K562 (cell line): ENCODE measurements around the gene BANF2. TPM values are rescaled to one million over a fixed set of nuclear protein-coding genes. Genes with fewer than 3 reads are reported as not detected.

Experiments used
- ATF1 ChIP-seq, 2 experiments: fragments of 450-650 bp in 1 of 2; IDR thresholded peaks; 2 replicates each; pipeline ENCODE4 v1.6.1; 2016; ENCODE audit warnings: missing compliant biosample characterization in 1 of 2, missing genetic modification characterization in 1 of 2
- CEBPB ChIP-seq: fragments of 450-650 bp; IDR thresholded peaks from 2 replicates; pipeline ENCODE4 v1.6.1; 2016; ENCODE audit warnings: missing genetic modification characterization, missing compliant biosample characterization
- CTBP1 ChIP-seq: fragments of 450-650 bp; IDR thresholded peaks from 2 replicates; pipeline ENCODE4 v1.6.1; 2016; ENCODE audit warnings: borderline replicate concordance
- ESRRB ChIP-seq: fragments of 250-450 bp; sonication (Bioruptor Pico); IDR thresholded peaks from 2 replicates; pipeline ENCODE4 v1.5.0; 2020; ENCODE audit warnings: mild to moderate bottlenecking, moderate library complexity, borderline replicate concordance
- HCFC1 ChIP-seq: IDR thresholded peaks from 2 replicates; pipeline ENCODE4 v1.6.1; 2012; ENCODE audit warnings: low read depth, low read length, improper control_type of control experiment
- HDAC1 ChIP-seq, 2 experiments: fragments of 450-650 bp; IDR thresholded peaks; 2 replicates each; pipeline ENCODE4 v1.6.1; 2016 to 2017; ENCODE audit warnings: inconsistent platforms in 1 of 2, mild to moderate bottlenecking in 1 of 2, moderate library complexity in 1 of 2
- KDM5B ChIP-seq: fragments of 200-600 bp; sonication (generic); IDR thresholded peaks from 2 replicates; pipeline ENCODE4 v1.6.1; 2012; ENCODE audit warnings: low read depth, mild to moderate bottlenecking, moderate library complexity, low read length, control low read depth, inconsistent platforms; ENCODE audit not compliant: insufficient replicate concordance
- MAX ChIP-seq: sonication (generic); formaldehyde crosslinking; IDR thresholded peaks from 2 replicates; pipeline ENCODE4 v1.9.0; 2022; ENCODE audit warnings: mild to moderate bottlenecking, missing genetic modification reagents
- NR2C2 ChIP-seq, 2 experiments: fragments of 200-800 bp in 1 of 2; sonication (Bioruptor generic) in 1 of 2; sonication (generic) in 1 of 2; formaldehyde crosslinking in 1 of 2; IDR thresholded peaks; 2 replicates each; pipeline versions ENCODE4 v1.6.1 to v1.8.0; 2016 to 2022; ENCODE audit warnings: mild to moderate bottlenecking in 1 of 2, missing compliant biosample characterization in 1 of 2, missing genetic modification characterization in 1 of 2, missing genetic modification reagents in 1 of 2
- SAP30 ChIP-seq: fragments of 200-600 bp; sonication (generic); IDR thresholded peaks from 2 replicates; pipeline ENCODE4 v1.6.1; 2012; ENCODE audit warnings: borderline replicate concordance, low read depth, mild to moderate bottlenecking, moderate library complexity, low read length, control low read depth, inconsistent platforms; ENCODE audit not compliant: insufficient read depth, poor library complexity, severe bottlenecking
- SMARCE1 ChIP-seq: fragments of 450-650 bp; IDR thresholded peaks from 2 replicates; pipeline ENCODE4 v1.7.1; 2016; ENCODE audit warnings: mild to moderate bottlenecking
- TBL1XR1 ChIP-seq, 2 experiments: IDR thresholded peaks; 2 replicates each; pipeline ENCODE4 v1.6.1; 2012; ENCODE audit warnings: improper control_type of control experiment in 2 of 2, low read length in 2 of 2, mild to moderate bottlenecking in 1 of 2
- ZNF197 ChIP-seq: fragments of 200-800 bp; sonication (Bioruptor generic); IDR thresholded peaks from 2 replicates; pipeline ENCODE4 v1.6.1; 2016; ENCODE audit warnings: low read depth, missing genetic modification characterization, missing compliant biosample characterization
- ZNF384 ChIP-seq: IDR thresholded peaks from 2 replicates; pipeline ENCODE4 v1.6.1; 2012; ENCODE audit warnings: low read depth, low read length, improper control_type of control experiment
- ZNF740 ChIP-seq, 3 experiments: fragments of 200-800 bp in 1 of 3; sonication (Bioruptor generic) in 1 of 3; sonication (generic) in 1 of 3; formaldehyde crosslinking in 1 of 3; IDR thresholded peaks; 2 replicates each; pipeline versions ENCODE4 v1.6.1 to v1.8.0; 2016 to 2022; ENCODE audit warnings: mild to moderate bottlenecking in 2 of 3, missing compliant biosample characterization in 2 of 3, missing genetic modification characterization in 2 of 3, missing genetic modification reagents in 1 of 3
- ZNF77 ChIP-seq: fragments of 250-450 bp; sonication (Bioruptor Pico); IDR thresholded peaks from 2 replicates; pipeline ENCODE4 v1.5.0; 2020
- polyA plus RNA-seq, 8 experiments: library from polyadenylated mRNA; depleted of rRNA in 4 of 8; stranded (reverse) in 5 of 8; unstranded in 3 of 8; fragments of >200 nt; fragmentation: Nextera tagmentation in 2 of 8; fragmentation: Illumina TruSeq in 1 of 8; extraction: Ambion mirVana in 2 of 8; extraction: Trizol in 1 of 8; gene quantifications; 2 replicates each; pipeline versions ENCODE4 v1.2.1 to v1.2.3, GENCODE V29; 2011 to 2014; ENCODE audit warnings: inconsistent platforms in 1 of 8, missing spikeins in 1 of 8
- total RNA-seq, 7 experiments: library from RNA; depleted of rRNA in 6 of 7; stranded (reverse); fragments of >200 nt in 6 of 7; fragmentation: Illumina TruSeq in 2 of 7; extraction: Trizol in 2 of 7; gene quantifications; 2 replicates each; pipeline versions ENCODE4 v1.2.1 to v1.2.3, GENCODE V29; 2011 to 2021; ENCODE audit warnings: low replicate concordance in 1 of 7
- TF ChIP-seq, protein P1 (sequence below): fragments of 450-650 bp; IDR thresholded peaks from 2 replicates; pipeline ENCODE4 v1.6.1; 2014; ENCODE audit warnings: low read depth, mild to moderate bottlenecking, moderate library complexity, borderline replicate concordance
- TF ChIP-seq, protein P2 (sequence below): fragments of 250-450 bp; sonication (Bioruptor Pico); IDR thresholded peaks from 2 replicates; pipeline ENCODE4 v1.5.0; 2021; ENCODE audit warnings: mild to moderate bottlenecking, moderate library complexity

The BANF2 gene
- total and polyA plus RNA-seq, 9 of the 15 experiments (the other 6 are each of a cell fraction or from before 2014, with no cell fraction given): not detected

- TF ChIP-seq SAP30 (peak; percentile 65), ZNF197 (CRISPR knock-in tag) (no peak), HDAC1 (IDR thresholded peaks at IDR 0.05) (0 out of 4 replicates have a peak, but pooled peaks of 1 of the 2 experiments have one; percentile 31), KDM5B (peak; percentile 71), ZNF384 (no peak), ZNF77 (CRISPR knock-in tag) (no peak), ESRRB (CRISPR knock-in tag) (no peak), CEBPB (peak; percentile 99), MAX (0 out of 2 replicates have a peak, but pooled peaks have one; percentile 23), NR2C2 (CRISPR knock-in tag; IDR thresholded peaks at IDR 0.05) (peak; percentile 19; the same call in 1 of the 2 replicates), NR2C2 (tag; IDR thresholded peaks at IDR 0.05) (no peak), SMARCE1 (peak; percentile 58; the same call in 1 of the 2 replicates), ZNF740 (CRISPR knock-in tag; IDR thresholded peaks at IDR 0.05) (peak; percentile 91), ZNF740 (tag; IDR thresholded peaks at IDR 0.05) (peak in 1 of 2 experiments; percentile 84; a peak in 2 of 4 replicates), TBL1XR1 (IDR thresholded peaks at IDR 0.05; ENCODE audit: low read length in 2 of 2) (0 out of 4 replicates have a peak, but pooled peaks of 1 of the 2 experiments have one; percentile 26), CTBP1 (peak; percentile 52), HCFC1 (peak; percentile 12; the same call in 1 of the 2 replicates), ATF1 (CRISPR knock-in tag; IDR thresholded peaks at IDR 0.05) (no peak), ATF1 (tag; IDR thresholded peaks at IDR 0.05) (0 out of 2 replicates have a peak, but pooled peaks have one; percentile 2)
- TF ChIP-seq, protein P1, sequence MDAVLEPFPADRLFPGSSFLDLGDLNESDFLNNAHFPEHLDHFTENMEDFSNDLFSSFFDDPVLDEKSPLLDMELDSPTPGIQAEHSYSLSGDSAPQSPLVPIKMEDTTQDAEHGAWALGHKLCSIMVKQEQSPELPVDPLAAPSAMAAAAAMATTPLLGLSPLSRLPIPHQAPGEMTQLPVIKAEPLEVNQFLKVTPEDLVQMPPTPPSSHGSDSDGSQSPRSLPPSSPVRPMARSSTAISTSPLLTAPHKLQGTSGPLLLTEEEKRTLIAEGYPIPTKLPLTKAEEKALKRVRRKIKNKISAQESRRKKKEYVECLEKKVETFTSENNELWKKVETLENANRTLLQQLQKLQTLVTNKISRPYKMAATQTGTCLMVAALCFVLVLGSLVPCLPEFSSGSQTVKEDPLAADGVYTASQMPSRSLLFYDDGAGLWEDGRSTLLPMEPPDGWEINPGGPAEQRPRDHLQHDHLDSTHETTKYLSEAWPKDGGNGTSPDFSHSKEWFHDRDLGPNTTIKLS: peak; percentile 81; the same call in 1 of the 2 replicates
- TF ChIP-seq, protein P2, sequence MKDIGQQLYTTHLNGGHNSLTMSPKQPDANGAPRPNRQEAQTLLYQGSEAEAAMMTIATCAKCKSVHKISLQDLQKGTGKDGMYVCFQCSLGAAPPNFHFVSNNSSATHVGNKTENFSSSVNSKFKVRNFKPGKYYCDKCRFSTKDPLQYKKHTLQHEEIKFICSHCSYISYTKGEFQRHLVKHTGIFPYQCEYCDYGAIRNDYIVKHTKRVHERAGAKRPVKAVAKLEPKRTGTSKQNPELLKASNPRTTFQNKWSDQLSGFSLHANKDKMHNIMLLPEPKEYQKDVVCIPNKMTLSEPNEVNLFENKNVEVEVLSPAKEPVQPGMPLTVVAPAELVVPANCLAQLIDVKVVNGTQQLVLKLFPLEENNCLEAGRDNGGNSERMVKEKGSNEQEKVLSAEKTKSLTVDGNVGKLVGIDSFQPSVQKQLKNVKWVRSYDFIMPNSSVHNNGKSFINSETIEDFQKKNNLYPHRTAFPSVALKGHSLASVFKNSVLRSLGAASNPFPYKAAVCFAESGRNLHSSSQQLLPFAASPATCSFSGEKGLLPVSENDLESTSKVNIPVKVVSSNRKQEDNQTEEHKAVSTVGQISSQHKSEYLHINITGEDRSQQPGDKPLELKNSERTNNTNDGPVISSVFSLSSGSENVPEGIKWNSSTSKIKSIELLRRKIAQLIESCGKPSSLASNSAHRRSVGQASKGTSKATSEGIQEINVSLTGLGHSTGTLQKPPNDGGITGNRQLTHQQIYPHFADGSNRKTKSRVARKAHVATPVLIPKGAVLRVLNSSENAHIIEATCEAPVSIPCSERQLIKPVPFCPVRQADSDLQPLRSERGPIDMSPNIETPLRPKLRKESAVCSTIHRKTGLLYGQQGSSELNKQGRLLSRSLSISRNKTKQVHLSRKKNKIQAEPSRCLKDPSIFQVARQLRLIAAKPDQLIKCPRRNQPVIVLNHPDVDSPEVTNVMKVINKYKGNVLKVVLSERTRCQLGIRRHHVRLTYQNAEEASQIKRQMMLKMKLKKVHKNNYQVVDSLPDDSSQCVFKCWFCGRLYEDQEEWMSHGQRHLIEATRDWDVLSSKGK (CRISPR knock-in tag): no peak
These were observed 17.5 kb upstream of the BANF2 start, which contains the start of gene RRBP1 (continued) for GRCh38 chr20:17682103-17682888.
